Measurements from ENCODE around the gene PPP1R3C. TPM values are rescaled to one million over a fixed set of nuclear protein-coding genes. Genes with fewer than 3 reads are reported as not detected.

Gene PPP1R3C
- 14.1 to 18.3 TPM (median 16.6 TPM) in 5 replicates for total RNA-seq (2022; extraction: Qiagen RNA extraction; ENCODE audit: low read depth)

DNA sequence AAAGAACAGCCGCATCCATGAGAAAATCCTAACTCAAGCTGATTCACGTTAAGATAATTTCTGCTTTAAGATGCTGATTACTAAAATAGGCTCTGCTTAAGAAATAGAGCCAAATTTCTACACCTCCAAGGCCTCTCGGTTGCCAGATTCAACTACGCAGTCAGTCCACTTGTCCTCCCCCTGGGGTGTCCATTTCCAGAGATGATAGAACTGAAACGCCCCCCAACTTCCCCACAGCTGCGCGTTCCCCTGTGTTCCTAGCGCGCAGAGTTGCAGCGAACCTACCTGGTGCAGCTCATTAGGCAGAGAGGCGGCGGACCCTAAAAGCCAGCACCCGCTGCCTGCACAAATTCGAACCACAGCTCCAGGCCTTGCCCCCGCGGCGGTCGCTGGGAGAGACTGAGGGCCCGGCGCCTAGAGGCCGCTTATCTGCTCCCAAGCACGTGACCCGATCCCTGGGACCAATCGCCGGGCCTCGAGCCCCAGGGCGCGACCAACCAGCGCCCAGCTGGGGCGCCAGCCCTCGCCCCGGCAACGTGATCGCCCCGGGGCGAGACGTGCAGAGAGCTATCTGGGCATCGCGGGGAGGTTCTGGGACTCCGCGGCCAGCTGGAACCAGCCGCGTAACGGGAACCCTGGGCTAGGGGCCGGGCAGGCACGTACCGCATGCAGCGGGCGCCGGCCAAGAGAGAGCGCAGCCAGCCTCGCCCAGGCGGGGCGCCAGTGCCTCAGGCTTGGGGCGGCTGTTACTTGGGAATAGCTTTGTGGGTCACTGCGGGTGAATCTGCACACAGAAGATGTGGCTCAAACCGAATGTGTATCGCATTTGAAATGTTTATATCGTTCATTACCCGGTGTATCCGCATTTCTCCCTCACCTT lies at the start of gene PPP1R3C:
TSS of gene PPP1R3C (minus strand) at position 401 of the 880 bp plus-strand sequence. CDS start at position 299, 102 bp downstream.

Other genes starting within 250 kb of the PPP1R3C start
- gene HECTD2, start 222.7 kb downstream of the PPP1R3C start, total RNA-seq (2022; extraction: Qiagen RNA extraction; ENCODE audit: low read depth): 3.0 to 4.7 TPM (median 3.7 TPM) in 5 replicates
- gene TNKS2, start 165.4 kb upstream of the PPP1R3C start, total RNA-seq (2022; extraction: Qiagen RNA extraction; ENCODE audit: low read depth): 17.8 to 26.7 TPM (median 23.1 TPM) in 5 replicates